ENCODE measurements around the gene KRTAP22-2. TPM values are rescaled to one million over a fixed set of nuclear protein-coding genes. Genes with fewer than 3 reads are reported as not detected.

The KRTAP22-2 gene
- total RNA-seq, 2 donors from 2014 or later, result not detected

Other genes starting within 250 kb of the KRTAP22-2 start
- gene KRTAP23-1, start 241.8 kb downstream of the KRTAP22-2 start, total RNA-seq, result not detected
- not detected for gene KRTAP13-2, start 218.1 kb downstream of the KRTAP22-2 start, total RNA-seq
- not detected for gene KRTAP13-1, start 194.4 kb downstream of the KRTAP22-2 start, total RNA-seq
- gene KRTAP13-3, start 164.5 kb downstream of the KRTAP22-2 start, total RNA-seq, result not detected
- not detected for gene KRTAP13-4, start 160.2 kb downstream of the KRTAP22-2 start, total RNA-seq
- not detected for gene KRTAP15-1, start 150.1 kb downstream of the KRTAP22-2 start, total RNA-seq
- not detected for gene KRTAP19-1, start 110.0 kb downstream of the KRTAP22-2 start, total RNA-seq
- gene KRTAP19-2, start 103.0 kb downstream of the KRTAP22-2 start, total RNA-seq, result not detected
- gene KRTAP19-3, start 98.4 kb downstream of the KRTAP22-2 start, total RNA-seq, result not detected
- not detected for gene KRTAP19-4, start 93.2 kb downstream of the KRTAP22-2 start, total RNA-seq
- gene KRTAP19-5, start 88.3 kb downstream of the KRTAP22-2 start, total RNA-seq, result not detected
- gene KRTAP19-6, start 48.5 kb downstream of the KRTAP22-2 start, total RNA-seq, result not detected
- not detected for gene KRTAP19-7, start 29.1 kb downstream of the KRTAP22-2 start, total RNA-seq
- gene KRTAP6-3, start 2.0 kb upstream of the KRTAP22-2 start, total RNA-seq, result not detected
- gene KRTAP6-2, start 8.5 kb upstream of the KRTAP22-2 start, total RNA-seq, result not detected
- not detected for gene KRTAP22-1, start 10.7 kb upstream of the KRTAP22-2 start, total RNA-seq
- gene KRTAP6-1, start 23.5 kb upstream of the KRTAP22-2 start, total RNA-seq, result not detected
- gene KRTAP20-1, start 26.0 kb upstream of the KRTAP22-2 start, total RNA-seq, result not detected
- gene KRTAP20-4, start 30.2 kb upstream of the KRTAP22-2 start, total RNA-seq, result not detected
- gene KRTAP20-2, start 44.8 kb upstream of the KRTAP22-2 start, total RNA-seq, result not detected
- gene KRTAP20-3, start 52.5 kb upstream of the KRTAP22-2 start, total RNA-seq, result not detected
- not detected for gene KRTAP21-3, start 128.4 kb upstream of the KRTAP22-2 start, total RNA-seq
- gene KRTAP21-2, start 156.9 kb upstream of the KRTAP22-2 start, total RNA-seq, result not detected
- not detected for gene KRTAP21-1, start 165.0 kb upstream of the KRTAP22-2 start, total RNA-seq
- not detected for gene KRTAP8-1, start 222.9 kb upstream of the KRTAP22-2 start, total RNA-seq
- gene KRTAP7-1, start 239.4 kb upstream of the KRTAP22-2 start, total RNA-seq, result not detected